Colonic mucosa (tissue), 4 donors: Measurements from ENCODE around the gene BRIP1. TPM values are rescaled to one million over a fixed set of nuclear protein-coding genes. Genes with fewer than 3 reads are reported as not detected.
"Not testable (repeated sequence)": the region's sequence is repeated elsewhere in the genome, so short reads cannot be mapped to it uniquely, and the experiment has no call there.

Source experiments
- DNase-seq: peaks from one replicate; pipeline ENCODE4 v3.0.0-alpha.2; 2020
- H3K27ac ChIP-seq: fragments of 200-600 bp; one replicate; pipeline ENCODE4 v1.8.0; 2021
- H3K27me3 ChIP-seq: fragments of 200-600 bp; one replicate; pipeline ENCODE4 v1.8.0; 2021
- H3K36me3 ChIP-seq: fragments of 200-600 bp; one replicate; pipeline ENCODE4 v1.8.0; 2021
- H3K4me1 ChIP-seq: fragments of 200-600 bp; one replicate; pipeline ENCODE4 v1.8.0; 2021; ENCODE audit warnings: mild to moderate bottlenecking
- H3K4me3 ChIP-seq: fragments of 200-600 bp; one replicate; pipeline ENCODE4 v1.8.0; 2021
- H3K9ac ChIP-seq, 2 donors: one replicate each; pipeline ENCODE4 v1.7.0; 2013; ENCODE audit warnings: control low read depth in 2 of 2, low read depth in 2 of 2, low read length in 2 of 2
- H3K9me3 ChIP-seq: fragments of 200-600 bp; one replicate; pipeline ENCODE4 v1.8.0; 2021
- CTCF ChIP-seq: fragments of 200-600 bp; IDR thresholded peaks from one replicate; pipeline ENCODE4 v1.8.0; 2022; ENCODE audit warnings: antibody characterized with exemption, mild to moderate bottlenecking
- intact Hi-C: fragments of 100-400 bp; cut with DNase I; formaldehyde crosslinking; loops from one replicate; pipeline ENCODE4 v1.14.1; 2022
- total RNA-seq, 2 donors: library from RNA; stranded (reverse); fragmentation: NEBNext Ultra II Directional in 1 of 2; extraction: Animal tissue kit (Norgen Biotek cat#: 25700) in 1 of 2; gene quantifications; one replicate each; pipeline ENCODE4 v1.2.1, GENCODE V29; 2021
- donor health status: healthy.
- donor health status: DM: no; HTN: no; CAD: no.
- donor health status: DM: no; HTN: no; CAD: no.

Gene BRIP1
- total RNA-seq, 2 donors from 2014 or later: 3.3 to 10.1 TPM

DNA sequence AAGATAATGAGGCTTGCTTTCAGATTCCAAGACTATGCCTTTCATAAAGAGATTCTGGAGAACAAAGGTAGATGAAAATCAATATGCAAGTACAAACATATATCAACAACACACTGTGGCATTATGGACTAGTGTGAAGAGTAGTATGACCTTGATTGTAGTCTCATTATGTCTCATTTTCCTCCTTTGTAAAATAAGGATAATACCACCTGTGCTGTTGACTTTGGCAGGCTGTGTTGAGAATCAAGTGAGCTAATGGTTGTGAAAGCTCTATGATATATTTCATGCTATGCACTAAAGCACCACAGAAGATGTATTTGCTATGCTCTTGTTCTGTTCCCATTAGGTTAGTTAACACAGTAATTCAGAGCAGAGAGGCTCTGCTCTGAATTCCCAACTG lies 193.8 kb downstream of the BRIP1 start:
- no peak for DNase-seq
- intact Hi-C loops: no loop called here
- Histone ChIP-seq H3K36me3 (no peaks in the 10 kb centered on the region), H3K9ac (no peak overlapping the region), H3K4me3 (no peak overlapping the region), H3K9me3 (no peaks in the 10 kb centered on the region), H3K27ac (no peak overlapping the region), H3K4me1 (no peaks in the 10 kb centered on the region), H3K27me3 (no peaks in the 10 kb centered on the region)
- TF ChIP-seq CTCF: no peak

- Histone ChIP-seq H3K9ac (no peak overlapping the region), H3K27ac (no peak overlapping the region), H3K27me3 (no peaks in the 10 kb centered on the region), H3K9me3 (no peaks in the 10 kb centered on the region), H3K4me1 (no peaks in the 10 kb centered on the region), H3K36me3 (no peaks in the 10 kb centered on the region), H3K4me3 (no peak overlapping the region)
- DNase-seq: no peak
- intact Hi-C loops: no loop called here
- TF ChIP-seq CTCF: no peak
Observed at GRCh38 chr17:61668486-61668885, 194.8 kb downstream of the BRIP1 start.

GRCh38 chr17:61666406-61667088 lies 196.8 kb downstream of the BRIP1 start:
- intact Hi-C loops, H3K4me3 ChIP-seq: not testable (repeated sequence)

DNA sequence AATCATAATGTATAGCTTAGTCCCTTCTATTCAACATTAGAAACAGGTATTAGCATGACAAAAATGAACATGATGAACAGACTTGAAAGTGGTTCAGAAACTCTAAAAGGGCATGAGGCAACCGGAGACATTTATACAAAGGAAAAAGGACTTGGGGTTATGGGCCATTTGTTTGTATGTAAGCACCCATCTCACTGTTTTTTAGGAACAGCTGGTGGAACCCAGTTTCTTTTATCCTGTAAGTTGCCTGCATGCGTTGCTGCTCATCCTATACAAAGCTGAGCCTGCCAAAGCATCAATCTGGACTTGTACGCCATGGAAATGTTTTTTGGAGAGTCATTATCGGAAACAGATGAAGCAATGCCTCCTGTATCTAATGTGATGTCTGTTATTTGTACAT lies 200.0 kb downstream of the BRIP1 start:
- no peak for TF ChIP-seq CTCF
- no peaks in the 10 kb centered on the region for H3K36me3 ChIP-seq
- DNase-seq: no peak
- intact Hi-C loops: no loop called here
- no peaks in the 10 kb centered on the region for H3K27me3 ChIP-seq
- H3K9me3 ChIP-seq: no peaks in the 10 kb centered on the region
- H3K4me1 ChIP-seq: no peaks in the 10 kb centered on the region
- no peak overlapping the region for H3K4me3 ChIP-seq
- H3K27ac ChIP-seq: no peak overlapping the region
- no peak overlapping the region for H3K9ac ChIP-seq

More at GRCh38 chr17:61666406-61667088, 196.8 kb downstream of the BRIP1 start:
- H3K4me1 ChIP-seq, H3K27me3 ChIP-seq, H3K27ac ChIP-seq, H3K9me3 ChIP-seq, H3K36me3 ChIP-seq, H3K9ac ChIP-seq, DNase-seq: not testable (repeated sequence)

DNA sequence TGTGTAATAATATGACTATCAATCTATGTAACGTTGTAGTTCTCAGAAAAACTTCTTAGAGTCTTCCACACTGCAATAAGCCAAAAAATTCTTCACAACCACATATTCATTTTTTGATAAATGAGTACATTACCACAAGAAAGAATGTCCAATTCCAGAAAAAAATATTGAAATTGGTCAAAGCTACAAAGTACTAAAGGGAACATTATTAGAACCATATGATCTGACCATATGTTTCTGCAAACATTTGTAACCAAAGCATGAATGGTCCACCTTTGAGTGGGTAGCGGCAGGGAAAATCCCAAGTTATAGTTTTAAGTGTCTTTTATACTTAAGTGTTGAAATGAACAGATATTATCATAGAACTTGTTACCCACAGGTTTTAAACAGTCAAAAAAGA lies 200.6 kb downstream of the BRIP1 start:
- intact Hi-C loops: no loop called here
- no peak for TF ChIP-seq CTCF
- Histone ChIP-seq H3K9me3 (no peaks in the 10 kb centered on the region), H3K4me3 (no peak overlapping the region), H3K4me1 (no peaks in the 10 kb centered on the region), H3K27ac (no peak overlapping the region), H3K27me3 (no peaks in the 10 kb centered on the region), H3K9ac (no peak overlapping the region), H3K36me3 (no peaks in the 10 kb centered on the region)
- DNase-seq: no peak

- no peaks in the 10 kb centered on the region for H3K4me1 ChIP-seq
- no peak for TF ChIP-seq CTCF
- no peak overlapping the region for H3K27ac ChIP-seq
- DNase-seq: no peak
- no peak overlapping the region for H3K4me3 ChIP-seq
- H3K9me3 ChIP-seq: no peaks in the 10 kb centered on the region
- no peak overlapping the region for H3K9ac ChIP-seq
- intact Hi-C loops: no loop called here
- no peaks in the 10 kb centered on the region for H3K36me3 ChIP-seq
- H3K27me3 ChIP-seq: no peaks in the 10 kb centered on the region
Observed at GRCh38 chr17:61662186-61662585, 201.1 kb downstream of the BRIP1 start.
